Stimulated activated CD8-positive, alpha-beta memory T cell treated with anti-CD3 and anti-CD28 coated beads, Interleukin-15, amount 100 ng/mL, for 48 hours (primary cell): ENCODE measurements around the gene POLD1.
"Not testable (repeated sequence)": the region's sequence is repeated elsewhere in the genome, so short reads cannot be mapped to it uniquely, and the experiment has no call there.

Experiments used
- DNase-seq, 2 donors: peaks; one replicate each; pipeline ENCODE4 v3.0.0-alpha.2; 2020; ENCODE audit warnings: low read depth in 2 of 2

POLD1 gene

GRCh38 chr19:50435627-50436026 is 51.5 kb downstream of the POLD1 start:
- DNase-seq, result no peak

GRCh38 chr19:50437862-50438449 is 53.8 kb downstream of the POLD1 start:
- DNase-seq, result no peak

- not testable (repeated sequence) for DNase-seq
Observed at GRCh38 chr19:50439130-50439529, 55.0 kb downstream of the POLD1 start.

GRCh38 chr19:50444059-50444458 is 59.9 kb downstream of the POLD1 start:
- DNase-seq, result no peak

- no peak for DNase-seq
Observed at GRCh38 chr19:50447053-50447452, 62.9 kb downstream of the POLD1 start.

DNA sequence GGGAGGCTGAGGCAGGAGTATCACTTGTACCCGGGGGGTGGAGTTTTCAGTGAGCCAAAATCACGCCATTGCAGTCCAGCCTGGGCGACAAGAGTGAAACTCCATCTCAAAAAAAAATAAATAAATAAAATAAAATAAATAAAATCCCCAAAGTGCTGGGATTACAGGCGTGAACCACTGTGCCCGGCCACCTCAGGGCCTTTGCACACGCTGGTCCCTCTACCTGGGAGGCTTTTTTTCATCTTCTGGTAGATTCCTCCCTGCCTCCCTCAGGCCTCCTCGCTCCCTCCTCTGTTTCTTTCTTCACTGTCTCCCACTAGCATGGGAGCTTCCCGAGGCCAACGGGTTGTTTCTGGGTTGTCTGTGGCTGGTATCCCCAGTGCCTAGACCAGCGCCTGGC is 63.6 kb downstream of the POLD1 start:
- DNase-seq, result no peak

DNA sequence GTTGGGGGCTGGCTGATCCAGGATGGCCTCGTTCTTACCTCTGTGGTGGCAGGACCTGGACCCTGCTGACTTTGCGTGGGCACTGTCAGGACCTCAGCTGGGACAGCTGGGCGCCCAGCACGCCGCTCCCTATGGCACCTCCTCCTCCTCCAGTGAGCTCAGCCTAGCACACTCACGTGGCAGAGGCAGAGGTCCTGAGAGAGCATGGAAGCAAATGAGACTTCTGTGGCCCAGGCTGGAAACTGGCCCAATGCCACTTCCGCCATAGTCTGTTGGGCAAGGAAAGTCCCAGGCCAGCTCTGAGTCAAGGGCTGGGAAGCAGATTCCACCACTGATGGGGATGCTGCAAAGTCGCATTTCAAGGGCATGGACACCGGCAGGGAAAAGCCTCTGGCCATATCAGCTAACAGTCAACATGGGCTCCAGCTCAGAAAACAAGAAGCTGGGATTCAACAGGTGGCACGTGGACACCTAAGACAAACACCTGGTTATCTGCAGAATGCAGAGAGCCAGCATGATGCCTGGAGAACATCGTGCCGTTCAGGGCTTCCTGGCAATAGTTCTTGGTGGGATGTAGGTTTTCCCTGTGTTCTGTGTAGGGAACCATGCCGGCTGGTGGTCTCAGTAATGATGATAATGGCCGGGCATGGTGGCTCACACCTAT is 65.2 kb downstream of the POLD1 start:
- no peak for DNase-seq

DNA sequence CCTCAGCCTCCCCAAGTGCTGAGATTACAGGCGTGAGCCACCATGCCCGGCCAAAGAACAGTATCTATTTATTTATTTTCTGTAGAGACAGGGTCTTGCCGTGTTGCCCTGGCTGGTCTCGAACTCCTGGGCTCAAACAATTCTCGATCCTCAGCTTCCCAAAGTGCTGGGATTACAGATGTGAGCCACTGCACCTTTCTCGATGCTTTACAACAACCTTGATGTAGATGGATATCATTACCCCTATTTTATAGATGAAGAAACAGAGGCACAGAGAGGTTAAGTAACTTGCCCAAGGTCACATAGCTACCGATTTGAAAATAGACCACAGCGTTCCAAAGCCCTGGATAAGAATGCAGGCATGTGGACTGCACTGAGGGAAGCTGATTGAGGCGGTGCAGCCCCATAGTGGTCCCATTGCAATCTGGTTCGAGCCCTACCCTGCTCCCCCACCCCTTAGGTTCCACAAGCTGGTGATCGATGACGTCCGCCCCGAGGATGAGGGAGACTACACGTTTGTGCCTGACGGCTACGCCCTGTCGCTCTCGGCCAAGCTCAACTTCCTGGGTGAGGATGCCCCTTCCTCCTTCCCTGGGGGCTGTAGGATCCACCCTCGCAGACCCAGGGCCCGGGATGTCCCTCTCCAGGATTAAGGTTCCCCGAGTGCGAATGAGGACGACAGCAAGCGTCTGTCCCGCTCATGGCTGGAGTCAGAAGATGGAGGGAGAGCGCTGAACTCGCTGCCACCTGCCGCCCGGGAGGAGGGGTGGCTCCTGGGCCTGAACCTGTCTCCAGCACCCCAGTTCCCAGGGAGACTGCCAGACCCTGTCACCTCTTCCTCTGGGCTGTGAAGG is 66.4 kb downstream of the POLD1 start:
- DNase-seq, result no peak

DNA sequence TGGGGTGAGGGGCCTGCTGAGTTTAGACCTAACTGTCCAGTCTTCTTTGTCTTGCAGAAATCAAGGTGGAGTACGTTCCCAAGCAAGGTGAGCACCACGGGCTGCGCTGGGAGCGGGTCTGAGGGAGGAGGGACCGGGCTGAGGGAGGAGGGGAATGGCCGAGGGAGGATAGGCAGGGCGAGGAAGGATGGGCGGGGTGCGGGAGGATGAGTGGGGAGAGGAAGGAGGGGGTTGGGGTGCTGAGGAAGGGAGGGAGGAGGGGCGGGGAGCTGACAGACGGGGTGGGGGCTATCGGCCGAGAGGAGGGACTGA is 67.0 kb downstream of the POLD1 start:
- DNase-seq, result no peak

DNA sequence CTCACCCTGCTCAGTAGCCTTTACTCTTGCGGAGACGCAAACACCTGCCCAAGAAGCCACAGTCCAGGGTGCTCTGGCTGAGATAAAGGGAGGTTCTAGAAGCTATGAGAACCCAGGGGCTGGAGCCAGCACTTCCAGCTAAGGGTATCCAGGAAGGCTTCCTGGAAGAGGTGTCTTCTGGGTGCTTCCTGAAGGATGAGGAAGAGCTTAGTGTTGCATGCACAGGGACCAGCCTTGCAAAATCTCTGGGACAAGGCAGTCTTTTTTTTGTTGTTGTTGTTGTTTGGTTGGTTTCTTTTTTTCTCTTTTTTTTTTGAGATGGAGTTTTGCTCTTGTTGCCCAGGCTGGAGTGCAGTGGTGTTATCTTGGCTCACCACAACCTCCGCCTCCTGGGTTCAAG is 69.1 kb downstream of the POLD1 start:
- DNase-seq, result no peak

DNA sequence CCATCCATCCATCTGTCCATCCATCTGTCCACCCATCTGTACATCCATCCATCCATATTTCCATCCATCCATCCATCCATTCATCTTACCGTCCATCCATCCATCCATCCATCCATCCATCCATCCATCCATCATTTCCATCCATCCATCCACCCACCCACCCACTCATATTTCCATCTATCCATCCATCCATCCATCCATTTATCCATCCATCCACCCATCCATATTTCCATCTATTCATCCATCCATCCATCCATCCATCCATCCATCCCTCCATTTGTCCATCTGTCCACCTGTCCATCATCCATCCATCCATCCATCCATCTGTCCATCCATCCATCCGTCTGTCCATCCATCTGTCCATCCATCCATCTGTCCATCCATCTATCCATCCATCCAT is 71.8 kb downstream of the POLD1 start:
- DNase-seq, result no peak

- DNase-seq, result no peak
Observed at GRCh38 chr19:50457300-50457699, 73.2 kb downstream of the POLD1 start.

DNA sequence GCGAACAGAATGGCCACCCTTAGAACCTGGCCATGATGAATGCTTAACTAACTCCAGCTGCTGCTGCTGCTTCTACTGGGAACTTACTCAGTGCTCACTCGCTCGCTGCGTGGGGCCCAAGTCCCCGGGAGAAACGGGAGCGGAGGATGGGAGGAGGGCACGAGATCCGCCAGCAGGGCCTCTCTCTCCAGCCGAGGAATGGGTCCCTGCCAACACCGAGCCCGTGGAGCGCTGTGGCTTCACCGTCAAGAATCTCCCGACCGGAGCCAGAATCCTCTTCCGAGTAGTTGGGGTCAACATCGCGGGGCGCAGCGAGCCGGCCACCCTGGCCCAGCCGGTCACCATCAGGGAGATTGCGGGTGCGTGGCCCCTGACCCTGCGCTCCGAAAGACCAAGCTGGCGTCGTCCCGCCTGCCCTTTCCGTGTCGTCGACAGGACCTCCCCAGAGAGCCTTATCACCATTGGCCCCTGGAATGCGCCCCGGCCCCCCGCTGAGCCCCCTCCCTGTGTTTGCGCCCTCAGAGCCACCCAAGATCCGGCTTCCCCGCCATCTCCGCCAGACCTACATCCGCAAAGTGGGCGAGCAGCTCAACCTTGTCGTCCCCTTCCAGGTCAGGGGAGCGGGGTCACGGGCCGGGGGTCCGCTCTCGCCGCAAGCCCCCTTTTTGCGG is 74.4 kb downstream of the POLD1 start:
- no peak for DNase-seq

GRCh38 chr19:50459067-50459456 is 74.9 kb downstream of the POLD1 start:
- no peak for DNase-seq

- DNase-seq, result no peak
Observed at GRCh38 chr19:50459638-50460037, 75.5 kb downstream of the POLD1 start.

DNA sequence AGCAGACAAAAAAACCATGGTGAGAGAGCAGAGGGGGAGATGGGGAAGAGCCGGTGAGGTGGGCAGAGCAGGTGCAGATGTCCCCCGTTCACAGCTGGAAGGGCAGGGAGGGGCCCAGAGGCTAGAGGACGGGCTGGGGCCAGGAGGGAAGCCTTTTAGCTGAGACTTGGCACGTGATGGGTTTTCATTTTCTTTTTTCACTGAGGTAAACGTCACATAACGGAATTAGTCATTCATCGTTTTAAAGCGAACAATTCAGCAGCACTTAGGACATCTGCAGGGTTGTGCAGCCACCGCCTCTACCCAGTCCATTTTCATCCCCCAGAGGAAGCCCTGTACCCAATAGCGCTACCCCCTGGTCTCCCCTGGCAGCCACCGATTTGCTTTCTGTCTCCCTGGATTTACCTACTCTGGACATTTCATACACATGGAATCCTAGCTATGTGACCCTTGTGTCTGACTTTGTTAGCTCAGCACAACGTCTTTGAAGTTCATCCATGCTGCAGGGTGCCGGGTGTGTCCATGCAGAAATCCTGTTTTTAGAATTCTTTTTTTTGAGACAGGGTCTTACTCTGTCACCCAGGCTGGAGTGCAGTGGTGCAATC is 76.1 kb downstream of the POLD1 start:
- no peak for DNase-seq

GRCh38 chr19:50461066-50461875 is 77.1 kb downstream of the POLD1 start:
- DNase-seq, result peak; percentile 30 to 38

GRCh38 chr19:50462970-50463369 is 78.8 kb downstream of the POLD1 start:
- no peak for DNase-seq

DNA sequence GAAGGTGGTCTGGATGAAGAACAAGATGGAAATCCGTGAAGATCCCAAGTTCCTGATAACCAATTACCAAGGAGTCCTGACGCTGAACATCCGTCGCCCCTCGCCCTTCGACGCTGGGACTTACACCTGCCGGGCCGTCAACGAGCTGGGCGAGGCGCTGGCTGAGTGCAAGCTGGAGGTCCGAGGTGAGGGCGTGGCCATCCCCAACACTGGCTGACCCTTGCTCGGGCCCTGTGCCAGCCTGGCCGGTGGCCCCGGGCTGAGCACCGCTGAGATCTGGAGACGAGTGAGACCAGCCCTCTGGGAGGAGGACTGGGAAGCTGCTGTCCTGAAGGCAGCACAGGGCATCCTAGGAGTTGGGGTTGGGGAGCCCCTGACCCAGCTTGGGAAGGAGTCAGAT is 80.2 kb downstream of the POLD1 start:
- DNase-seq, result no peak

- no peak for DNase-seq
Observed at GRCh38 chr19:50465000-50465399, 80.9 kb downstream of the POLD1 start.

DNA sequence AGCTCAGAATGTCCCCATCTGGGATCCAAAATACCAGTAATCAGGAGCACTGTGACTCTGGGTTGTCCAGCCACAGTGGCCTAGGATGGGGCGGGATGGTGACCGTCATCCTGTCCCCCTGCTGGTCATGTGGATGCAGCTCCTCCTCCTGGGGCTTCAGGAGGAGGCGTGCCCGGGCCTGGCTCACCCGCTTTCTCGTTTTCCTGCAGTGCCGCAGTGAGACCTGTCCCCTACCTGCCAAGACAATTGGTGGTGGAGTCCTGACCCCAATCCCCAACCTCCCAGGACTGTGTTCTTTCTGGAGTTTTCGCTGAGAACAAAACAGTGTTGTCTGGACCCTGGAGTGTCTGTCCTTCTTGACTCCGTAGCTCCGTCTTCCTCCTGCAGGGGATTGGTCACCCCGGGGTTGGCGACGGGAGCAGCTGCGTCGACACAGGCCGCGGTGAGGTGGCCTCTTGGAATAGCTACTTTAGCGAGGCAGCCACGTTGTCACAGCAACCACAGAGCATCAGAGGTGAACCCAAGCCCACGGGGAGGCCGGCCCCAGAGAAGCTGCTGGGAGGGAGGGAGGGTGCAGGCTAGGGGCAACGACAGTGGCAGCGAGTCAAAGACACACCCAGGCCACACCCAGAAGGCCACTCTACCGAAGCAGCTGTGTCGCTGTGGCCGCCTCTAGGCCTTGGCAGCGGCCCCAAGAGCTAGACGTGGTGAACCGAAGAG is 82.0 kb downstream of the POLD1 start:
- no peak for DNase-seq
